Activated T-cell treated with anti-CD3 and anti-CD28 coated beads, Interleukin-2, amount 50 U/mL, for 72 hours (primary cell): ENCODE measurements around the gene KIF21B. TPM values are rescaled to one million over a fixed set of nuclear protein-coding genes. Genes with fewer than 3 reads are reported as not detected.
"Not testable (repeated sequence)": the region's sequence is repeated elsewhere in the genome, so short reads cannot be mapped to it uniquely, and the experiment has no call there.

ENCODE experiments used
- ATAC-seq, 2 donors: fragments of 150-1000 bp; cut with Tn5 transposase; replicated peaks in 1 of 2; 2 replicates each; pipeline ENCODE4 v1.10.0; 2021; ENCODE audit warnings: moderate library complexity in 2 of 2, mild to moderate bottlenecking in 1 of 2
- DNase-seq, 2 donors: peaks; one replicate each; pipeline ENCODE4 v3.0.0; 2021 to 2022; ENCODE audit warnings: mixed read lengths in 1 of 2
- H3K27ac Mint-ChIP-seq: one replicate; pipeline ENCODE4 v1.8.0; 2022; ENCODE audit warnings: mild to moderate bottlenecking, moderate library complexity, mixed read lengths
- H3K27me3 Mint-ChIP-seq: one replicate; pipeline ENCODE4 v1.8.0; 2022; ENCODE audit warnings: low read depth, mixed read lengths
- H3K36me3 Mint-ChIP-seq, 2 donors: one replicate each; pipeline ENCODE4 v1.8.0; 2022; ENCODE audit warnings: mixed read lengths in 2 of 2, mild to moderate bottlenecking in 1 of 2; ENCODE audit not compliant: insufficient read depth in 2 of 2
- H3K4me1 Mint-ChIP-seq: one replicate; pipeline ENCODE4 v1.8.0; 2022; ENCODE audit warnings: low read depth, mixed read lengths
- H3K4me3 Mint-ChIP-seq, 2 donors: one replicate each; pipeline ENCODE4 v1.8.0; 2022; ENCODE audit warnings: mild to moderate bottlenecking in 2 of 2, mixed read lengths in 2 of 2, moderate library complexity in 2 of 2
- H3K9me3 Mint-ChIP-seq, 2 donors: one replicate each; pipeline ENCODE4 v1.8.0; 2022; ENCODE audit warnings: mixed read lengths in 2 of 2
- total RNA-seq, 2 donors: library from RNA; stranded (reverse); gene quantifications; one replicate each; pipeline ENCODE4 v1.2.3, GENCODE V29; 2022

Gene KIF21B
- total RNA-seq, 2 donors from 2014 or later = 91.7 to 101 TPM

GRCh38 chr1:200967693-200968468 lies 55.6 kb downstream of the KIF21B start:
- Mint-ChIP-seq H3K36me3 (peaks cover 0 to 3% of the 10 kb centered on the region in 2 donors), H3K9me3 (no peaks in the 10 kb centered on the region), H3K4me3 (no peak overlapping the region), H3K4me1 (peaks cover 25% of the 10 kb centered on the region), H3K27me3 (no peaks in the 10 kb centered on the region), H3K27ac (no peak overlapping the region)
- DNase-seq (no peak), ATAC-seq (no peak)

- Mint-ChIP-seq H3K36me3 (peaks cover 0 to 3% of the 10 kb centered on the region in 2 donors), H3K4me3 (no peak overlapping the region), H3K27me3 (no peaks in the 10 kb centered on the region), H3K4me1 (peaks cover 25% of the 10 kb centered on the region), H3K9me3 (no peaks in the 10 kb centered on the region), H3K27ac (no peak overlapping the region)
- DNase-seq (no peak), ATAC-seq (no peak)
Measured at GRCh38 chr1:200966934-200967333, 56.6 kb downstream of the KIF21B start.

GRCh38 chr1:200965111-200965805 lies 58.3 kb downstream of the KIF21B start:
- H3K27me3 Mint-ChIP-seq = no peaks in the 10 kb centered on the region
- no peaks in the 10 kb centered on the region for H3K9me3 Mint-ChIP-seq
- H3K4me3 Mint-ChIP-seq = no peak overlapping the region
- H3K36me3 Mint-ChIP-seq = no peaks in the 10 kb centered on the region
- ATAC-seq = no peak
- H3K4me1 Mint-ChIP-seq = peaks cover 12% of the 10 kb centered on the region
- no peak overlapping the region for H3K27ac Mint-ChIP-seq
- DNase-seq = no peak

GRCh38 chr1:200963888-200964287 lies 59.6 kb downstream of the KIF21B start:
- not testable (repeated sequence) for H3K9me3 Mint-ChIP-seq, H3K27me3 Mint-ChIP-seq, H3K4me1 Mint-ChIP-seq, DNase-seq, ATAC-seq, H3K27ac Mint-ChIP-seq, H3K4me3 Mint-ChIP-seq, H3K36me3 Mint-ChIP-seq

GRCh38 chr1:200963076-200963475 lies 60.4 kb downstream of the KIF21B start:
- Mint-ChIP-seq H3K27me3 (no peaks in the 10 kb centered on the region), H3K27ac (no peak overlapping the region), H3K9me3 (no peaks in the 10 kb centered on the region), H3K4me1 (no peaks in the 10 kb centered on the region), H3K4me3 (no peak overlapping the region), H3K36me3 (no peaks in the 10 kb centered on the region)
- ATAC-seq (peak in 1 of 2 donors; percentile 16), DNase-seq (no peak)

- Mint-ChIP-seq H3K36me3 (no peaks in the 10 kb centered on the region), H3K4me3 (no peak overlapping the region), H3K27me3 (no peaks in the 10 kb centered on the region), H3K27ac (no peak overlapping the region), H3K9me3 (no peaks in the 10 kb centered on the region), H3K4me1 (no peaks in the 10 kb centered on the region)
- DNase-seq (no peak), ATAC-seq (peak in 1 of 2 donors; percentile 31)
Measured at GRCh38 chr1:200962631-200963030, 60.9 kb downstream of the KIF21B start.

GRCh38 chr1:200962151-200962550 lies 61.4 kb downstream of the KIF21B start:
- not testable (repeated sequence) for ATAC-seq, H3K4me1 Mint-ChIP-seq, H3K27me3 Mint-ChIP-seq, H3K27ac Mint-ChIP-seq, DNase-seq, H3K9me3 Mint-ChIP-seq, H3K4me3 Mint-ChIP-seq, H3K36me3 Mint-ChIP-seq

- Mint-ChIP-seq H3K9me3 (no peaks in the 10 kb centered on the region), H3K27me3 (peaks cover under 1% of the 10 kb centered on the region), H3K27ac (no peak overlapping the region), H3K36me3 (no peaks in the 10 kb centered on the region), H3K4me3 (no peak overlapping the region), H3K4me1 (no peaks in the 10 kb centered on the region)
- DNase-seq (no peak), ATAC-seq (no peak)
Measured at GRCh38 chr1:200960948-200961340, 62.6 kb downstream of the KIF21B start.

GRCh38 chr1:200960236-200960947 lies 63.1 kb downstream of the KIF21B start:
- DNase-seq = no peak
- H3K27ac Mint-ChIP-seq = no peak overlapping the region
- no peaks in the 10 kb centered on the region for H3K36me3 Mint-ChIP-seq
- no peak for ATAC-seq
- H3K4me3 Mint-ChIP-seq = no peak overlapping the region
- H3K27me3 Mint-ChIP-seq = peaks cover 6% of the 10 kb centered on the region
- H3K9me3 Mint-ChIP-seq = no peaks in the 10 kb centered on the region
- no peaks in the 10 kb centered on the region for H3K4me1 Mint-ChIP-seq

GRCh38 chr1:200959411-200959921 lies 64.0 kb downstream of the KIF21B start:
- Mint-ChIP-seq H3K9me3 (no peaks in the 10 kb centered on the region), H3K27me3 (peaks cover 14% of the 10 kb centered on the region)
- ATAC-seq = no peak

GRCh38 chr1:200958597-200958996 lies 64.9 kb downstream of the KIF21B start:
- Mint-ChIP-seq H3K9me3 (no peaks in the 10 kb centered on the region), H3K36me3 (no peaks in the 10 kb centered on the region), H3K27ac (no peak overlapping the region), H3K27me3 (peaks cover 23% of the 10 kb centered on the region), H3K4me3 (no peak overlapping the region), H3K4me1 (no peaks in the 10 kb centered on the region)
- DNase-seq (no peak), ATAC-seq (no peak)

More at GRCh38 chr1:200959411-200959921, 64.0 kb downstream of the KIF21B start:
- Mint-ChIP-seq H3K4me3 (no peak overlapping the region), H3K36me3 (no peaks in the 10 kb centered on the region), H3K4me1 (no peaks in the 10 kb centered on the region), H3K27ac (no peak overlapping the region)
- DNase-seq = no peak

GRCh38 chr1:200954434-200954833 lies 69.1 kb downstream of the KIF21B start:
- ATAC-seq = no peak
- H3K4me1 Mint-ChIP-seq = no peaks in the 10 kb centered on the region
- DNase-seq = no peak
- H3K4me3 Mint-ChIP-seq = no peak overlapping the region
- no peaks in the 10 kb centered on the region for H3K9me3 Mint-ChIP-seq
- H3K36me3 Mint-ChIP-seq = no peaks in the 10 kb centered on the region
- peaks cover 24% of the 10 kb centered on the region for H3K27me3 Mint-ChIP-seq
- no peak overlapping the region for H3K27ac Mint-ChIP-seq

- Mint-ChIP-seq H3K27ac (no peak overlapping the region), H3K4me3 (no peak overlapping the region), H3K36me3 (peaks cover 6 to 9% of the 10 kb centered on the region in 2 donors), H3K27me3 (peaks cover 40% of the 10 kb centered on the region), H3K9me3 (peaks cover 7% of the 10 kb centered on the region in 2 donors), H3K4me1 (no peaks in the 10 kb centered on the region)
- ATAC-seq = no peak
- no peak for DNase-seq
Measured at GRCh38 chr1:200951016-200951415, 72.5 kb downstream of the KIF21B start.
